ENCODE data around the gene PAX8.

DNA sequence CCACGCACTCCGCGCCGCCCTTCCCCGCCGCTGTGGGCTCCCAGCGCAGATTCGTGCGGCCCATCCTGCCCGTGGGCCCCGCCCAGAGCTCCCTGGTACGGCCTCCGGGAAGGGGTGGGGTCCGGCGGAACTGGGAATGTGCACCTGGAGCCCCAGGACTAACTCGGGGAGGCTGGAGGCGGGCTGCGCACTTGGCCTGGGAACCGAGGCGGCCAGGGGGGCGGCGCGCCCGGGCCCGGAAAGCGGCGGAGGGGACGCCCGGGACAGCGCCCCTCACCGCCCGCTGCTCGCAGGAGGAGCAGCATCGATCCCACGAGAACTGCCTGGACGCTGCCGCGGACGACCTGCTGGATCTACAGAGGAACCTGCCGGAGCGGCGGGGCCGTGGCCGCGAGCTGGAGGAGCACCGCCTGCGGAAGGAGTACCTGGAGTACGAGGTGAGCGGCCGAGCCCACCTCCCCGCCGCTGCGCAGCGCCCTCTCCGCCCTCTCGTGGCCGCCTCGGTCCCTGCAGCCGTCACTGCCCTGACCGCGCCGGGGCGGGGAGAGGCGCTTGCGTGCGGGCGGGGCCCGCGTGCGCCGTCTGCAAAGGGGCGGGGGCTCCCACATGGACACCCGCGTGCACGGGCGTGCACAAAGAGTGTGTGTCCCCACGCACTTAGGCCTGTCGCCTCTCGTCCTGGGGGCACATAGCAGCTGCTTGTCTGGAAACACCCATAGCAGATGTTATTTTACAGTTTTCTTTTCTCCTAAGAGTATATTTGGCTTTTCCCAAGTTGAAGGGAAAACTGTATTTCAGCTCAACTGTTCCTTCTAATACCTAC is 79.7 kb downstream of the PAX8 start:
- TF ChIP-seq POLR2A (IDR thresholded peaks at IDR 0.05): peak in 1 of 2 donors; percentile 46
- TF ChIP-seq, protein P1, sequence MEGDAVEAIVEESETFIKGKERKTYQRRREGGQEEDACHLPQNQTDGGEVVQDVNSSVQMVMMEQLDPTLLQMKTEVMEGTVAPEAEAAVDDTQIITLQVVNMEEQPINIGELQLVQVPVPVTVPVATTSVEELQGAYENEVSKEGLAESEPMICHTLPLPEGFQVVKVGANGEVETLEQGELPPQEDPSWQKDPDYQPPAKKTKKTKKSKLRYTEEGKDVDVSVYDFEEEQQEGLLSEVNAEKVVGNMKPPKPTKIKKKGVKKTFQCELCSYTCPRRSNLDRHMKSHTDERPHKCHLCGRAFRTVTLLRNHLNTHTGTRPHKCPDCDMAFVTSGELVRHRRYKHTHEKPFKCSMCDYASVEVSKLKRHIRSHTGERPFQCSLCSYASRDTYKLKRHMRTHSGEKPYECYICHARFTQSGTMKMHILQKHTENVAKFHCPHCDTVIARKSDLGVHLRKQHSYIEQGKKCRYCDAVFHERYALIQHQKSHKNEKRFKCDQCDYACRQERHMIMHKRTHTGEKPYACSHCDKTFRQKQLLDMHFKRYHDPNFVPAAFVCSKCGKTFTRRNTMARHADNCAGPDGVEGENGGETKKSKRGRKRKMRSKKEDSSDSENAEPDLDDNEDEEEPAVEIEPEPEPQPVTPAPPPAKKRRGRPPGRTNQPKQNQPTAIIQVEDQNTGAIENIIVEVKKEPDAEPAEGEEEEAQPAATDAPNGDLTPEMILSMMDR (IDR thresholded peaks at IDR 0.05): peak; percentile 85 to 97 (median 92)

Data from gastroesophageal sphincter (tissue), 3 donors.